SK-N-SH treated with all-trans-retinoic acid at 6 μM for 48 hours (cell line): ENCODE results near the gene CSTF3.

Source experiments
- GLIS3 ChIP-seq: fragments of 250-450 bp; sonication (Bioruptor Pico); IDR thresholded peaks from 2 replicates; pipeline ENCODE4 v1.5.0; 2020; ENCODE audit warnings: mild to moderate bottlenecking, moderate library complexity
- RARB ChIP-seq: fragments of 250-450 bp; sonication (Bioruptor Pico); IDR thresholded peaks from 2 replicates; pipeline ENCODE4 v1.8.0; 2021; ENCODE audit warnings: mild to moderate bottlenecking, moderate library complexity
- ZFP3 ChIP-seq: fragments of 250-450 bp; sonication (Bioruptor Pico); IDR thresholded peaks from 2 replicates; pipeline ENCODE4 v1.5.0; 2020; ENCODE audit warnings: mild to moderate bottlenecking, moderate library complexity
- ZNF70 ChIP-seq: fragments of 450-650 bp; formaldehyde crosslinking; IDR thresholded peaks from 2 replicates; pipeline ENCODE4 v1.5.0; 2020; ENCODE audit warnings: mild to moderate bottlenecking, moderate library complexity
- TF ChIP-seq, protein P1 (sequence below): fragments of 250-450 bp; sonication (Bioruptor Pico); IDR thresholded peaks from 2 replicates; pipeline ENCODE4 v1.8.0; 2020; ENCODE audit warnings: mild to moderate bottlenecking, moderate library complexity, borderline replicate concordance

DNA sequence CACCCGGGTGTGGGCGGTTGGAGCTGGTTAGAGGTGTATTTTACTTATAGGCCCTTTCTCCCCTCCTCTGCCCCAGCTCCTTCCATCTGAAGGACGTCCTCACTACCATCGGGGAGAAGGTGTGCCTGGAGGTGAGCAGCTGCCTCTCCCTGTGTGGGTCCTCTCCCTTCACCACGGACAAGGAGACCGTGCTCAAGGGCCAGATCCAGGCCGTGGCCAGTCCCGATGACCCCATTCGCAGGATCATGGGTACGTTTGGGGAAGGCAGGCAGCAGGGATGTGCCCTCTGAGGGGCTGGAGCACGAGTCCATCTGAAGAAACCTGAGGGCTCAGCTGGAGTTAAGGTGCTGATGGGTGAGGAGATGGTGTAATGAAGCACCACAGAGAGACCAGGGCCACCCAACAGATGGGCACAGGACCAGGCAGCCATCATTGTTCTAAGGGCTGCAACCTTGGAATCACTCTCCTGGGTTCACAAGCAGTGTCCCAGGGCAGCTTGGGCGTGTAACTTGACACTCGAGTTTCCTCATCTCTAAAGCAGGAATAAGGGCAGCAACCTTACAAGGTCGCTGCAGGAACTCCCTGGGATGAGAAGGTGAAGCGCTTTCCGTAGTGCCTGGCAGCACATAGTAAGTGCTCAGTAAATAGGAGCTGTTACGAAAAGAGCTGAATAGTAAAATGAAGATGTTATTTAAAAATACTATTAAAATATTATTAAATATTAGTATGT lies 92.5 kb downstream of the CSTF3 start:
- TF ChIP-seq ZFP3 (CRISPR knock-in tag) (no peak), ZNF70 (CRISPR knock-in tag) (no peak), GLIS3 (CRISPR knock-in tag) (no peak), RARB (CRISPR knock-in tag) (no peak)
- TF ChIP-seq, protein P1, sequence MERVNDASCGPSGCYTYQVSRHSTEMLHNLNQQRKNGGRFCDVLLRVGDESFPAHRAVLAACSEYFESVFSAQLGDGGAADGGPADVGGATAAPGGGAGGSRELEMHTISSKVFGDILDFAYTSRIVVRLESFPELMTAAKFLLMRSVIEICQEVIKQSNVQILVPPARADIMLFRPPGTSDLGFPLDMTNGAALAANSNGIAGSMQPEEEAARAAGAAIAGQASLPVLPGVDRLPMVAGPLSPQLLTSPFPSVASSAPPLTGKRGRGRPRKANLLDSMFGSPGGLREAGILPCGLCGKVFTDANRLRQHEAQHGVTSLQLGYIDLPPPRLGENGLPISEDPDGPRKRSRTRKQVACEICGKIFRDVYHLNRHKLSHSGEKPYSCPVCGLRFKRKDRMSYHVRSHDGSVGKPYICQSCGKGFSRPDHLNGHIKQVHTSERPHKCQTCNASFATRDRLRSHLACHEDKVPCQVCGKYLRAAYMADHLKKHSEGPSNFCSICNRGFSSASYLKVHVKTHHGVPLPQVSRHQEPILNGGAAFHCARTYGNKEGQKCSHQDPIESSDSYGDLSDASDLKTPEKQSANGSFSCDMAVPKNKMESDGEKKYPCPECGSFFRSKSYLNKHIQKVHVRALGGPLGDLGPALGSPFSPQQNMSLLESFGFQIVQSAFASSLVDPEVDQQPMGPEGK (CRISPR knock-in tag): no peak
